Measurements from ENCODE around the gene NAPG.
"Not testable (repeated sequence)": the region's sequence is repeated elsewhere in the genome, so short reads cannot be mapped to it uniquely, and the experiment has no call there.

Gene NAPG

GRCh38 chr18:10585260-10585659, 59.4 kb downstream of the NAPG start:
- DNase-seq: no peak

- no peak for DNase-seq
These were observed 63.1 kb downstream of the NAPG start for GRCh38 chr18:10588975-10589374.

GRCh38 chr18:10590412-10590811, 64.6 kb downstream of the NAPG start:
- DNase-seq: no peak

GRCh38 chr18:10591896-10592295, 66.1 kb downstream of the NAPG start:
- DNase-seq: no peak

- DNase-seq: not testable (repeated sequence)
These were observed 67.7 kb downstream of the NAPG start for GRCh38 chr18:10593366-10594022.

- DNase-seq: not testable (repeated sequence)
These were observed 70.1 kb downstream of the NAPG start for GRCh38 chr18:10595917-10596316.

GRCh38 chr18:10597695-10598094, 71.9 kb downstream of the NAPG start:
- DNase-seq: not testable (repeated sequence)

GRCh38 chr18:10600701-10601100, 74.9 kb downstream of the NAPG start:
- DNase-seq: not testable (repeated sequence)
